ENCODE measurements around the gene KIF25.

KIF25 gene

GRCh38 chr6:168052291-168052891, 54.9 kb downstream of the KIF25 start:
- TF ChIP-seq REST (IDR thresholded peaks at IDR 0.05; ENCODE audit: low read depth) (no peak), RAD21 (IDR thresholded peaks at IDR 0.05; ENCODE audit: low read depth) (peak; percentile 54), TEAD4 (IDR thresholded peaks at IDR 0.05) (no peak; the same call in 1 of the 2 replicates), ZBTB7A (IDR thresholded peaks at IDR 0.05; ENCODE audit: low read depth) (no peak), YY1 (IDR thresholded peaks at IDR 0.05; ENCODE audit: low read depth) (0 out of 2 replicates have a peak, but pooled peaks have one; percentile 4), EGR1 (IDR thresholded peaks at IDR 0.05) (no peak), TCF12 (IDR thresholded peaks at IDR 0.05; ENCODE audit: low read depth) (peak; percentile 38; the same call in 1 of the 2 replicates), NFIC (IDR thresholded peaks at IDR 0.05) (peak; percentile 51; the same call in 1 of the 2 replicates), CREB1 (IDR thresholded peaks at IDR 0.05; ENCODE audit: low read depth) (no peak), EP300 (IDR thresholded peaks at IDR 0.05; ENCODE audit: borderline replicate concordance) (peak; percentile 59; the same call in 1 of the 2 replicates), FOXM1 (IDR thresholded peaks at IDR 0.05; ENCODE audit: borderline replicate concordance, low read depth) (no peak), CEBPB (IDR thresholded peaks at IDR 0.05) (no peak), TAF1 (IDR thresholded peaks at IDR 0.05; ENCODE audit: low read depth) (no peak)
- TF ChIP-seq, protein P1, sequence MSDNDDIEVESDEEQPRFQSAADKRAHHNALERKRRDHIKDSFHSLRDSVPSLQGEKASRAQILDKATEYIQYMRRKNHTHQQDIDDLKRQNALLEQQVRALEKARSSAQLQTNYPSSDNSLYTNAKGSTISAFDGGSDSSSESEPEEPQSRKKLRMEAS (IDR thresholded peaks at IDR 0.05), result peak; percentile 27; the same call in 1 of the 2 replicates
- TF ChIP-seq, protein P2, sequence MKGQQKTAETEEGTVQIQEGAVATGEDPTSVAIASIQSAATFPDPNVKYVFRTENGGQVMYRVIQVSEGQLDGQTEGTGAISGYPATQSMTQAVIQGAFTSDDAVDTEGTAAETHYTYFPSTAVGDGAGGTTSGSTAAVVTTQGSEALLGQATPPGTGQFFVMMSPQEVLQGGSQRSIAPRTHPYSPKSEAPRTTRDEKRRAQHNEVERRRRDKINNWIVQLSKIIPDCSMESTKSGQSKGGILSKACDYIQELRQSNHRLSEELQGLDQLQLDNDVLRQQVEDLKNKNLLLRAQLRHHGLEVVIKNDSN (IDR thresholded peaks at IDR 0.05), result peak; percentile 81

DNA sequence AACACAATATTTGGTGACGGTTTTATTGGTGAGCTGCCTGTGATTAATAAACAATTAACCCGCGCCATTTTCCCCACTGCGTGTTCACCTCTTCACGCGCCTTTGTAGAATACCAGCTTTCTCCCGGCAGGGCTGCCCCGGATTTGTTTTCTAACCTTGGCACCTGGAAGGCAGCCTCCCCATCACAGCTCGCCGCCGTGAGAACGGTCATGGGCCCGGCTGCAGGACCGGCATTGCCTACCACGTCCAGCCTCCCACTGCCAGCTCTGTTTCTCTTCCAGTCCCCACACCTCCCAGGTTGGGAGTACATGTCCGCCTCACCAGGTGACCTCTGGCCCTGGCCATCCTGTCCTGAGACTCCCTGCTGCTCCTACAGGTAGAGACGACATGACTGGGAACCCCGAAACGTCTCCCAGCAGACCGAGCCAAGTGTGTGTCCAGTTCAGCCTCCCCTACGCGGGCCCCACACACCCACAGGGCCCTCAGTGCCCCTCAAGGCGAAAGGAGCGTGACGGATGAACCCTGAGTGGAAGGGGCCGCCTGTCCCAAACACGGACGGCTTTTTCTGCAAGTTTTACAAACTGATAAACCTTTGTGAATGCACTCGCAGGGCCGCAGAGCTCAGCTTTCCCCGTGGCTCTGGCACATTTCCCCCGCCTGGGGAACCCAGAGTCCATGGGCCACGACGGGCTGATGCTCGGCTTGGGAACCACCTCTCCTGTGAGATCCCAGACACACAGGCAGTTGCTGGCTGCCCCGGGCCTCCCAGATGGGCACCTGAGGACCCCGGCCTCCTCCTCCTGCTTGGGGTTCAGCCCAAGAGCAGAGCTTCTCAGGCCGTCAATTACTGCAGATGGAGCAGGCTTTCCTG, 55.9 kb downstream of the KIF25 start:
- TF ChIP-seq REST (IDR thresholded peaks at IDR 0.05; ENCODE audit: low read depth) (no peak), EP300 (IDR thresholded peaks at IDR 0.05; ENCODE audit: borderline replicate concordance) (no peak), TAF1 (IDR thresholded peaks at IDR 0.05; ENCODE audit: low read depth) (no peak), TEAD4 (IDR thresholded peaks at IDR 0.05) (no peak), ZBTB7A (IDR thresholded peaks at IDR 0.05; ENCODE audit: low read depth) (no peak), TCF12 (IDR thresholded peaks at IDR 0.05; ENCODE audit: low read depth) (no peak), EGR1 (IDR thresholded peaks at IDR 0.05) (no peak), CEBPB (IDR thresholded peaks at IDR 0.05) (no peak), FOXM1 (IDR thresholded peaks at IDR 0.05; ENCODE audit: borderline replicate concordance, low read depth) (no peak), NFIC (IDR thresholded peaks at IDR 0.05) (no peak), YY1 (IDR thresholded peaks at IDR 0.05; ENCODE audit: low read depth) (no peak)

DNA sequence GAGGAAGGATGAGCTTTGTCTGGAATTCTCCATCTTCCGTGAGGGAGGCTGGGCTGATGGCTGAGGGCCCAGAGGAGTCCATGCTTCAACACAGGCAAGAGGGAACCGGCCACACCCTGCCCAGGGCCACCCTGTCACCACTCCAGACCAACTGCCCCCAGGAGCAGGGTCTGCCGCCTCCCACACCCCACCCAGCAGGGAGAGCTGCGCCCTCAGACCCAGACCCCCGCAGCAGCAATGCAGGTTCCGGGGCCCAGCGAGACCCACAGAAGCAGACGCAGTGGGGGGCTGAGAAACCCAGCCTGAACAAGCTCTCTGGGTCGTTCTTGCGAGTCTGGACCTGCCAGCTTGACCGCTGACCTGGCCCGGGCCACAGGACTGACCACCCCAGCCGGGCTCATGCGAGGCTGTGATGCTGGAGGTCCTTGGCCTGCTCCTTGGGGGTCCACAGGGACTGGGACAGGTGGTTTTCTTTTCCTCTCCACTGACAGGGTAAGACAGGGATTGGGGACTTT, 56.5 kb downstream of the KIF25 start:
- TF ChIP-seq CREB1 (IDR thresholded peaks at IDR 0.05; ENCODE audit: low read depth) (no peak), NFIC (IDR thresholded peaks at IDR 0.05) (no peak), EP300 (IDR thresholded peaks at IDR 0.05; ENCODE audit: borderline replicate concordance) (no peak), RAD21 (IDR thresholded peaks at IDR 0.05; ENCODE audit: low read depth) (no peak), EGR1 (IDR thresholded peaks at IDR 0.05) (no peak), TEAD4 (IDR thresholded peaks at IDR 0.05) (no peak), REST (IDR thresholded peaks at IDR 0.05; ENCODE audit: low read depth) (no peak), TCF12 (IDR thresholded peaks at IDR 0.05; ENCODE audit: low read depth) (no peak), YY1 (IDR thresholded peaks at IDR 0.05; ENCODE audit: low read depth) (no peak), TAF1 (IDR thresholded peaks at IDR 0.05; ENCODE audit: low read depth) (no peak), FOXM1 (IDR thresholded peaks at IDR 0.05; ENCODE audit: borderline replicate concordance, low read depth) (no peak), ZBTB7A (IDR thresholded peaks at IDR 0.05; ENCODE audit: low read depth) (no peak), CEBPB (IDR thresholded peaks at IDR 0.05) (no peak)
- TF ChIP-seq, protein P1 (IDR thresholded peaks at IDR 0.05), result no peak
- TF ChIP-seq, protein P2 (IDR thresholded peaks at IDR 0.05), result no peak

Data from Ishikawa (cell line).